Measurements from ENCODE around the gene HJURP.
A peak's percentile ranks its signal among the peaks of the same experiment; 100 is the strongest.

Gene HJURP

GRCh38 chr2:233801357-233802131 is 52.8 kb downstream of the HJURP start:
- H3K4me3 ChIP-seq (ENCODE audit: low read length) = no peak overlapping the region
- peak; percentile 36 for DNase-seq (ENCODE audit: low read depth)
- no peak for TF ChIP-seq CTCF (IDR thresholded peaks at IDR 0.05; ENCODE audit: insufficient read depth, low read depth, low read length, missing control alignments)

- DNase-seq (ENCODE audit: low read depth) = no peak
- no peak for TF ChIP-seq CTCF (IDR thresholded peaks at IDR 0.05; ENCODE audit: insufficient read depth, low read depth, low read length, missing control alignments)
- H3K4me3 ChIP-seq (ENCODE audit: low read length) = no peak overlapping the region
These were observed 54.1 kb downstream of the HJURP start for GRCh38 chr2:233800208-233800607.

- TF ChIP-seq CTCF (IDR thresholded peaks at IDR 0.05; ENCODE audit: insufficient read depth, low read depth, low read length, missing control alignments) = no peak
- DNase-seq (ENCODE audit: low read depth) = no peak
- H3K4me3 ChIP-seq (ENCODE audit: low read length) = no peak overlapping the region
These were observed 54.6 kb downstream of the HJURP start for GRCh38 chr2:233799716-233800115.

GRCh38 chr2:233799087-233799665 is 55.2 kb downstream of the HJURP start:
- no peak for TF ChIP-seq CTCF (IDR thresholded peaks at IDR 0.05; ENCODE audit: insufficient read depth, low read depth, low read length, missing control alignments)
- no peak for DNase-seq (ENCODE audit: low read depth)
- H3K4me3 ChIP-seq (ENCODE audit: low read length) = no peak overlapping the region

GRCh38 chr2:233798335-233799086 is 55.8 kb downstream of the HJURP start:
- H3K4me3 ChIP-seq (ENCODE audit: low read length) = no peak overlapping the region

GRCh38 chr2:233796254-233796653 is 58.1 kb downstream of the HJURP start:
- H3K4me3 ChIP-seq (ENCODE audit: low read length) = no peak overlapping the region
- TF ChIP-seq CTCF (IDR thresholded peaks at IDR 0.05; ENCODE audit: insufficient read depth, low read depth, low read length, missing control alignments) = no peak
- DNase-seq (ENCODE audit: low read depth) = no peak

More at GRCh38 chr2:233798335-233799086, 55.8 kb downstream of the HJURP start:
- DNase-seq (ENCODE audit: low read depth) = no peak
- no peak for TF ChIP-seq CTCF (IDR thresholded peaks at IDR 0.05; ENCODE audit: insufficient read depth, low read depth, low read length, missing control alignments)

Data from epithelial cell of esophagus (primary cell).